SIG-M5 treated with dmso at 0.1 percent for 504 hours (cell line): ENCODE measurements around the gene OR14I1.
"Not testable (repeated sequence)": the region's sequence is repeated elsewhere in the genome, so short reads cannot be mapped to it uniquely, and the experiment has no call there.

Experiments used
- DNase-seq: peaks from one replicate; lab custom pipeline; 2025; ENCODE audit not compliant: unreplicated experiment; lab: John Stamatoyannopoulos, UW

OR14I1 gene

DNA sequence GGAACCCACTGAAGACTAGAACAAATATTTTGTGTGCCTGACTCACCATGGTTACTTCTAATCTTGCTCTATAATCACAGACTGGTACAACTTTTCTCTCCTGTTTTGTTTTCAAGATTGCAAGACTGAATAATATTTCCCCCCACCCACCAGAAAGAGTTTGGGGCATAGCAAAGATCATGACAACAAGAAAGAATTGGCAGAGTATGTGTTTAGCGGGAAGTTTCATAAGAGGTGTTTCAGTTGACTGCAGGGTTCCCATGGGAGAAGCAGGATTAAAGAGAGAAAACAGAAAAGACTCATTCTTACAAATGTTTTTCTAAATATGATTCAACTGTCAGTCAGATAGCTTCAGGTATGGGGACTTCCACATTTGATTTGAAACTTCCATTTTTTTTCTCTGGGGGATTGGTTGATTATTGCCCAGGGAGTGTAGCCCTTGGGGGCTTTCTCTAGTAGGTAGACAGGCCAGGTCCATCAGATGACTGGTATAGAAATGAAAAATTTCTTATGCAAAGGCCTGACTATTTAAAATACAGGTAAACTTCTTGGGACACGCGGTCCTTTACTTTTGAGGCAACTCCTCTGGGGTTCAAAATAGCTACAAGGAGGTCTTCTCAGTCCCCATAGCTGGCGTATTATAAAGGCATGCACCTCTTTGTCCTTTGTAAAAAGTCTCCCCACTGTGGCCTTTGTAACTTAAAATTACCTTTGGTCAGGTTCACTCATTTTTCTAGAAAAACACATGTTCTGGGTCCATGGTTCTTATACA lies 13.9 kb downstream of the OR14I1 start:
- DNase-seq, result no peak

DNA sequence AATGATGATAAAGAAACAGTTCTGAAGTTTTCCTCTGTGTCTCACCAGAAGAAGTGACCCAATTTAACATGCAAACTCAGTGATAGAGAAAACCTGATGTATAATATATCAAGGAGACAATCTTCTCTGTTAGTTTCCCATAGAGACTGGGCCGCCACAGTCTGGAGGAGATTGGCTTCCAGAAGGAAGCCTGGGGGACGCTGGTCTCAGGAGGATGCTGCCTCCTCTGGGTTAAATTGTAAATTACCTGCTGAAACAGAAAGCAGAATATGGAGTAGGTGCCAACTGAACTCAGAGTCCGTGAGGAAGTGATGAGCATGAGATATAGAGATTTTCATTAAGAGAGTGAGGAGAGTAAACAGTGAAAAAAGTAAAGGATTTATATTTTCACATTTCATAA lies 15.8 kb downstream of the OR14I1 start:
- peak; percentile 35 for DNase-seq

DNA sequence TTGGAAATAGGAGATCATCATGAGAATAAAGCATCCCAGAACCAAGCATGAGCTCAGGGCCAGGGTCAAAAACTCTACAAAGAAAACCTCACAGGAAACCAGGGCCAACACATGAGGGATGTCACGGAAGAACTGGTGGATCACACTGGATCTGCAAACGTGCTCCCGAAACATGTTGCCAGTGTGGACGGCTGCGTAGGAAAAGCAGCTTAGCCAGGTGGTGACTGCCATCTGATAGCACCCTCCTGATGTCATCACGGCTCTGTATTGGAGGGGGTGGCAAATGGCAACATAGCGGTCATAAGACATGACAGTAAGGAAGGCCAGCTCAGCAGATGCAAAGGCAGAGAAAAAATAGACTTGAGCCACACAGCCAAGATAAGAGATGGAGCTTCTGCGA lies 20.9 kb downstream of the OR14I1 start:
- no peak for DNase-seq

DNA sequence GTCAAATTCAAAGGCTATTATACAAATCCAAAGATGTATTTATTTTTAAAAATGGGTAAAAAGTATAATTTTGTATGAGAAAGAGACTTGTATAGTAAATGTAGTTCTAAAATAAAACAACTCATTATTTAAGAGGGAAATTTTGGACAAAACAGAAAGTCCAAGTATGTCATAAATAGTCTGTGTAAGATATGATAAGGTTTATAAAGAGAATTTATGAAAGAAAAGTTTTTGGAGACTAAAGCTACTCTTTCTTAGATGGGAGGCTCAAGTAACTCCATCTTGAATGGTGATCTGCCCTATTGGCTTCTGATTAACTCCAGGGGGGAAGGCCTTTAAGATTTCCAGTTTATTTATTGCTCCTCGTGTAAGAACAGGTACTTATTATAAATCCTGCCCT lies 32.6 kb downstream of the OR14I1 start:
- no peak for DNase-seq

DNA sequence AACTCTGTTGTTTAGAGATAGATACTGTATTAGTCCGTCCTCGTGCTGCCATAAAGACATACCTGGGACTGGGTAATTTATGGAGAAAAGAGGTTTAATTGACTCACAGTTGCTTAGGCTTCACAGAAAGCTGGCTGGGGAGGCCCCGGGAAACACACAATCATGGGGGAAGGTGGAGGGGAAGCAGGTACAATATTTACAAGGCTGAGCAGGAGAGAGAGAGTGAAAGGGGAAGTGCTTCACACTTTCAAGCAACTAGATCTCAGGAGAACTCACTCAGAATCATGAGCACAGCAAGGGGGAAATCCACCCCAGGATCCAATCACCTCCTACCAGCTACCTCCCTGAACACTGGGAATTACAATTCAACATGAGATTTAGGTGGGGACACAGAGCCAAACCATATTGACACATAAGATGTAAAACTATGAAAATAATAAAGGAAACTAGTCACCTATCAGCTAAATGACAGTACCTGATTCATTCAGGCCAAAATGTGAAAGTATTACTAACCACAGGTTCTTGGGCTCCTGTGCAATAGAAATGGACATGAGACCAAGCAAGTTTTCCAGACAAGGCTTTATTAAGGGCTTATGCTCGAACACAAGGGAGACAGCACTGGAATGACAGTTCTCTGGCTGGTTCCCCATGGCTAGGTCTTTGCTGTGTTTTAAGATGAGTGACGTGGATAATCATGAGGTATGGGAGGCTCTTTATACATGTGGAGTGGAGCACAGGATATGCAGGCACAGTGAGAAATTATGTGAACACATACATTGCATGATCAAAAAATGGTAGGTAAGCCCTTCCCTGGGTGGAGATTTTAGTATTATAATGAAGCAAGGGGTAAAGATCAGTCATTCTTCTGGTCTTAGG lies 38.9 kb downstream of the OR14I1 start:
- not testable (repeated sequence) for DNase-seq

DNA sequence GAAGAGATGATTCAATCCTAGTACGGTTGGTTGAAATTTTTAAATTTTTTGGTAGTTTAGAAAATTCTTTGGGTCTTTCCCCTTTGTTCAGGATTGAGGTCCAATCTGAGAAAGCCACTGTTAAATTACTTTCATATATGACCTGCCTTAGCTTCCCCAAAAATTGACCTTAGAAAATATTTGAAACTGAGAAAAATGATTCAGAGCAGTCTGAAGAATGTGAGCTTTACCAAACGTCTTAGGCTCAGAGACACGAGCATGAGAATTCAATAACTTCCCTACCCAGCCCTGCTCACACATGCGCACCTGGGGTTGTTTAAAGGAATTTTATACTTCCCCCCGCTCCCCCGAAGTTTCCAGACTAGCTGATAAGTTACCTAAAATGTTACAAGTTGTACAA lies 45.8 kb downstream of the OR14I1 start:
- not testable (repeated sequence) for DNase-seq

DNA sequence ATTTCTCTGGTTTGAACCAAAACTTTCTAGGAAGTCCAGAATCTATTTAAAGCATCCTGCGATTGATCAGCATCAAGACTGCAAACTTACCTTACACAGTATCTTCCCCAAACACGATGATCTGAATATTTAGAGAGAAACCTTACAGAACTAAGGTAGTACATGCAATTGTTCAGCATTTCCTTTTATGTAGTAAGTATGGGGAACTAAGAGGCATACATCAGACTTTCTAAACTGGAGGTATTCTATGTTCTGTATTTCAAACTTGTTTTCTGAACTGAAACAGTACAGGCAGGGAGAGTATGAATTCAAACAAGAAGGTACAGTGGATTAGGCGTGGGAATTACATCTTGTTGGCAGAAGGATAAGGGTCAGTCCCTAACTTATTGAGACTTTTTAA lies 47.2 kb downstream of the OR14I1 start, which contains the start of gene OR2T27:
TSS of gene OR2T27 (minus strand) at position 175 of the 400 bp plus-strand sequence. CDS start 4,644 bp downstream, outside the sequence.
- DNase-seq, result not testable (repeated sequence)
